GM12864 (cell line): ENCODE results near the gene SMIM17.

Experiments
- DNase-seq: peaks from one replicate; pipeline ENCODE4 v3.0.0-alpha.2; 2011; ENCODE audit warnings: low read depth
- H3K4me3 ChIP-seq: 2 replicates; pipeline ENCODE4 v1.5.1; 2011; ENCODE audit warnings: mild to moderate bottlenecking, low read depth, low read length, control low read depth
- TF ChIP-seq, protein P1 (sequence below): IDR thresholded peaks from 2 replicates; pipeline ENCODE4 v1.5.1; 2011; ENCODE audit warnings: low read depth, mild to moderate bottlenecking, moderate library complexity, low read length, control low read depth, inconsistent platforms; ENCODE audit errors: missing control alignments

SMIM17 gene

GRCh38 chr19:56619121-56619520 lies 23.8 kb upstream of the SMIM17 start:
- TF ChIP-seq, protein P1, sequence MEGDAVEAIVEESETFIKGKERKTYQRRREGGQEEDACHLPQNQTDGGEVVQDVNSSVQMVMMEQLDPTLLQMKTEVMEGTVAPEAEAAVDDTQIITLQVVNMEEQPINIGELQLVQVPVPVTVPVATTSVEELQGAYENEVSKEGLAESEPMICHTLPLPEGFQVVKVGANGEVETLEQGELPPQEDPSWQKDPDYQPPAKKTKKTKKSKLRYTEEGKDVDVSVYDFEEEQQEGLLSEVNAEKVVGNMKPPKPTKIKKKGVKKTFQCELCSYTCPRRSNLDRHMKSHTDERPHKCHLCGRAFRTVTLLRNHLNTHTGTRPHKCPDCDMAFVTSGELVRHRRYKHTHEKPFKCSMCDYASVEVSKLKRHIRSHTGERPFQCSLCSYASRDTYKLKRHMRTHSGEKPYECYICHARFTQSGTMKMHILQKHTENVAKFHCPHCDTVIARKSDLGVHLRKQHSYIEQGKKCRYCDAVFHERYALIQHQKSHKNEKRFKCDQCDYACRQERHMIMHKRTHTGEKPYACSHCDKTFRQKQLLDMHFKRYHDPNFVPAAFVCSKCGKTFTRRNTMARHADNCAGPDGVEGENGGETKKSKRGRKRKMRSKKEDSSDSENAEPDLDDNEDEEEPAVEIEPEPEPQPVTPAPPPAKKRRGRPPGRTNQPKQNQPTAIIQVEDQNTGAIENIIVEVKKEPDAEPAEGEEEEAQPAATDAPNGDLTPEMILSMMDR = no peak
- DNase-seq = no peak
- no peak overlapping the region for H3K4me3 ChIP-seq

DNA sequence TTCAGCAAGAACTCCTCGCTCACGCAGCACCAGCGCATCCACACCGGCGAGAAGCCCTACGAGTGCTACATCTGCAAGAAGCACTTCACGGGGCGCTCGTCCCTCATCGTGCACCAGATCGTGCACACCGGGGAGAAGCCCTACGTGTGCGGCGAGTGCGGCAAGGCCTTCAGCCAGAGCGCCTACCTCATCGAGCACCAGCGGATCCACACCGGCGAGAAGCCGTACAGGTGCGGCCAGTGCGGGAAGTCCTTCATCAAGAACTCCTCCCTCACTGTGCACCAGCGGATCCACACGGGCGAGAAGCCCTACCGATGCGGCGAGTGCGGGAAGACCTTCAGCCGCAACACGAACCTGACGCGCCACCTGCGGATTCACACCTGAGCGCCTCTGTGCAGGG lies 20.6 kb upstream of the SMIM17 start:
- DNase-seq = no peak
- TF ChIP-seq, protein P1 = no peak
- H3K4me3 ChIP-seq = no peak overlapping the region

GRCh38 chr19:56623006-56623405 lies 20.0 kb upstream of the SMIM17 start:
- DNase-seq = no peak
- H3K4me3 ChIP-seq = no peak overlapping the region
- TF ChIP-seq, protein P1 = no peak

- no peak overlapping the region for H3K4me3 ChIP-seq
- TF ChIP-seq, protein P1 = no peak
- no peak for DNase-seq
Measured at GRCh38 chr19:56625708-56626107, 17.3 kb upstream of the SMIM17 start.

DNA sequence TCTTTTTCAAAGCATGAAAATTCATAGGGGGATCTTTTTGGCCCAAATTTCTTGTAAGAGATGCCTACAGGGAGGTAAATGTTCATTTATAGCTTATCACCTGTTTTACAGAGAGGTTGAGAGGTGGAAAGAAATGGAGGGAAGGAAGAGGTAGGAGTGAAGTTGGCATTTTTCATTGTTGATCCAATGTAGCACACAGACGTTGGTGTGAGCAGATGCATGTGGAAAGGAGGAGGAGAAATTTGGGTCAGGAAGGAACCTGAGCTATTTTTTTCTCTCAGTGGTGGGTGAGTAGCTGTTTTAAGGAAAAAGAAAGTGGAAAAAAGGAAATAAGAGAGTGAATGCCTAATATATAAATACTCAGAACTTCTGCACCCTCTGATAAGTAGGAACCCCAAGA lies 9.9 kb upstream of the SMIM17 start:
- DNase-seq = no peak
- H3K4me3 ChIP-seq = no peak overlapping the region
- TF ChIP-seq, protein P1 = no peak

GRCh38 chr19:56637976-56638555 lies 4.9 kb upstream of the SMIM17 start:
- no peak overlapping the region for H3K4me3 ChIP-seq
- TF ChIP-seq, protein P1 = no peak
- DNase-seq = no peak

DNA sequence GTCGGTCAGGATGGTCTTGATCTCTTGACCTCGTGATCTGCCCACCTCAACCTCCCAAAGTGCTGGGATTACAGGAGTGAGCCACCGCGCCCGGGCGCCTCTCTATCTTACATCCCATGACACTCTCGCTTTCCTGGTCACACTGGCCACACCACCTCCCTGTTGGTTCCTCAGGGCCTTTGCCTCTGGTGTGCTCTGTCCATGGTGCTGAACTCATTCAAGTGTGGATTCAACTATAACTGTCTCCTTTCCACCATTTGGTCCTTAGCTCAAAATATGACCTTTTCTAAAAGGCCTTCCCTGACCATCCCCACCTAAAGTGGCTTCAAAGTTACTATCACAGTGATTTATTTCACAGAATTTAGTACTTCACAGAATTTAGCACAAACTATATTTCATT lies 3.7 kb upstream of the SMIM17 start:
- TF ChIP-seq, protein P1 = no peak

More for the DNA sequence above, 3.7 kb upstream of the SMIM17 start:
- no peak overlapping the region for H3K4me3 ChIP-seq
- no peak for DNase-seq
